Activated naive CD4-positive, alpha-beta T cell treated with anti-CD3 and anti-CD28 coated beads, Interleukin-2, amount 50 U/mL, for 16 hours (primary cell): ENCODE results near the gene MYO7B.
A peak's percentile ranks its signal among the peaks of the same experiment; 100 is the strongest.

Experiments used
- DNase-seq: peaks from one replicate; pipeline ENCODE4 v3.0.0-alpha.2; 2020

The MYO7B gene

GRCh38 chr2:127652786-127653357, 117.4 kb downstream of the MYO7B start:
- no peak for DNase-seq

GRCh38 chr2:127653421-127654083, 118.1 kb downstream of the MYO7B start:
- no peak for DNase-seq

GRCh38 chr2:127654084-127654837, 118.8 kb downstream of the MYO7B start:
- no peak for DNase-seq

- DNase-seq: no peak
Measured at GRCh38 chr2:127654838-127655175, 119.3 kb downstream of the MYO7B start.

GRCh38 chr2:127655209-127656073, 120.0 kb downstream of the MYO7B start:
- no peak for DNase-seq

- DNase-seq: no peak
Measured at GRCh38 chr2:127656569-127657231, 121.2 kb downstream of the MYO7B start.

- DNase-seq: no peak
Measured at GRCh38 chr2:127657232-127657595, 121.7 kb downstream of the MYO7B start.

GRCh38 chr2:127658146-127658545, 122.7 kb downstream of the MYO7B start:
- no peak for DNase-seq

- peak; percentile 9 for DNase-seq
Measured at GRCh38 chr2:127658641-127659407, 123.3 kb downstream of the MYO7B start.

GRCh38 chr2:127659408-127660290, 124.2 kb downstream of the MYO7B start:
- peak; percentile 2 for DNase-seq

GRCh38 chr2:127660291-127660578, 124.8 kb downstream of the MYO7B start:
- no peak for DNase-seq

GRCh38 chr2:127661072-127661649, 125.7 kb downstream of the MYO7B start:
- DNase-seq: no peak

GRCh38 chr2:127661949-127662510, 126.5 kb downstream of the MYO7B start:
- DNase-seq: no peak

GRCh38 chr2:127662937-127663565, 127.6 kb downstream of the MYO7B start:
- no peak for DNase-seq

GRCh38 chr2:127663566-127664064, 128.1 kb downstream of the MYO7B start:
- no peak for DNase-seq

GRCh38 chr2:127664065-127664894, 128.8 kb downstream of the MYO7B start:
- DNase-seq: no peak

GRCh38 chr2:127664895-127665225, 129.4 kb downstream of the MYO7B start:
- no peak for DNase-seq

- no peak for DNase-seq
Measured at GRCh38 chr2:127665267-127665893, 129.9 kb downstream of the MYO7B start.
